Thoracic aorta (tissue), 2 donors: Measurements from ENCODE around the gene FANCC. TPM values are rescaled to one million over a fixed set of nuclear protein-coding genes. Genes with fewer than 3 reads are reported as not detected.

Experiments used
- ATAC-seq: fragments of 150-250 bp; one replicate; pipeline ENCODE4 v1.8.0; 2017; ENCODE audit warnings: low read depth; ENCODE audit not compliant: insufficient number of reproducible peaks, low FRiP score
- DNase-seq: peaks from one replicate; pipeline ENCODE4 v3.0.0-alpha.2; 2020; ENCODE audit warnings: low spot score
- H3K27ac ChIP-seq, 2 donors: fragments of 200-600 bp; sonication (generic); 1 replicate in 1 of 2; 2 replicates in 1 of 2; pipeline ENCODE4 v1.5.1; 2016; ENCODE audit warnings: mild to moderate bottlenecking in 2 of 2, moderate library complexity in 2 of 2
- H3K27me3 ChIP-seq: fragments of 200-600 bp; sonication (generic); replicated peaks from 2 replicates; pipeline ENCODE4 v1.6.0; 2016; ENCODE audit warnings: mild to moderate bottlenecking; ENCODE audit not compliant: insufficient read depth
- H3K36me3 ChIP-seq: fragments of 200-600 bp; sonication (generic); one replicate; pipeline ENCODE4 v1.5.1; 2016
- H3K4me1 ChIP-seq, 2 donors: fragments of 200-600 bp; sonication (generic); 1 replicate in 1 of 2; 2 replicates in 1 of 2; pipeline versions ENCODE4 v1.5.1 to v1.6.0; 2016; ENCODE audit warnings: low read depth in 2 of 2, mild to moderate bottlenecking in 1 of 2; ENCODE audit not compliant: control insufficient read depth in 1 of 2
- H3K4me3 ChIP-seq: fragments of 200-600 bp; sonication (generic); 2 replicates; pipeline ENCODE4 v1.5.1; 2016; ENCODE audit warnings: mild to moderate bottlenecking
- H3K9me3 ChIP-seq: fragments of 200-600 bp; sonication (generic); 2 replicates; pipeline ENCODE4 v1.5.1; 2016
- total RNA-seq, 2 donors: library from RNA; depleted of rRNA; stranded (reverse); fragments of >200 nt; gene quantifications; one replicate each; pipeline versions ENCODE4 v1.1.0 to v1.2.3, GENCODE V29; 2016
- TF ChIP-seq, protein P1 (sequence below): fragments of 200-600 bp; sonication (generic); IDR thresholded peaks from one replicate; pipeline ENCODE4 v1.5.1; 2019; ENCODE audit warnings: antibody characterized with exemption

FANCC gene
- total RNA-seq, 2 donors from 2014 or later: 5.7 to 9.6 TPM

DNA sequence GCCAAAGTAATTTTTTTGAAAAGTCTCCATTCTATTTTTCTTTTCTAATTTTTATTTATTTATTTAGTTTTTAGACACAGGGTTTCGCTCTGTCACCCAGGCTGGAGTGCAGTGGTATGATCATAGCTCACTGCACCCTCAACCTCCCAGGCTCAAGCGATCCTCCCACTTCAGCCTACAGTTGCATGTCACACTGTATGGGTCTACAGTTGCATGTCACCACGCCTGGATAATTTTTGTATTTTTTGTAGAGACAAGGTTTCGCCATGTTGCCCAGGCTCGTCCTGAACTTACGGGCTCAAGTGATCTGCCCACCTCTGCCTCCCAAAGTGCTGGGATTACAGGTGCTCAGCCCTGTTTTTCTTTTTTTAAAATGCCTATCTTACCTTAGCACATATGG, 10.7 kb downstream of the FANCC start:
- Histone ChIP-seq H3K9me3 (no peaks in the 10 kb centered on the region), H3K27ac (no peak overlapping the region), H3K36me3 (no peaks in the 10 kb centered on the region), H3K4me1 (peaks cover 0 to 7% of the 10 kb centered on the region in 2 donors), H3K27me3 (no peaks in the 10 kb centered on the region), H3K4me3 (no peak overlapping the region)
- TF ChIP-seq, protein P1, sequence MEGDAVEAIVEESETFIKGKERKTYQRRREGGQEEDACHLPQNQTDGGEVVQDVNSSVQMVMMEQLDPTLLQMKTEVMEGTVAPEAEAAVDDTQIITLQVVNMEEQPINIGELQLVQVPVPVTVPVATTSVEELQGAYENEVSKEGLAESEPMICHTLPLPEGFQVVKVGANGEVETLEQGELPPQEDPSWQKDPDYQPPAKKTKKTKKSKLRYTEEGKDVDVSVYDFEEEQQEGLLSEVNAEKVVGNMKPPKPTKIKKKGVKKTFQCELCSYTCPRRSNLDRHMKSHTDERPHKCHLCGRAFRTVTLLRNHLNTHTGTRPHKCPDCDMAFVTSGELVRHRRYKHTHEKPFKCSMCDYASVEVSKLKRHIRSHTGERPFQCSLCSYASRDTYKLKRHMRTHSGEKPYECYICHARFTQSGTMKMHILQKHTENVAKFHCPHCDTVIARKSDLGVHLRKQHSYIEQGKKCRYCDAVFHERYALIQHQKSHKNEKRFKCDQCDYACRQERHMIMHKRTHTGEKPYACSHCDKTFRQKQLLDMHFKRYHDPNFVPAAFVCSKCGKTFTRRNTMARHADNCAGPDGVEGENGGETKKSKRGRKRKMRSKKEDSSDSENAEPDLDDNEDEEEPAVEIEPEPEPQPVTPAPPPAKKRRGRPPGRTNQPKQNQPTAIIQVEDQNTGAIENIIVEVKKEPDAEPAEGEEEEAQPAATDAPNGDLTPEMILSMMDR: no peak
- DNase-seq (no peak), ATAC-seq (no peak)

DNA sequence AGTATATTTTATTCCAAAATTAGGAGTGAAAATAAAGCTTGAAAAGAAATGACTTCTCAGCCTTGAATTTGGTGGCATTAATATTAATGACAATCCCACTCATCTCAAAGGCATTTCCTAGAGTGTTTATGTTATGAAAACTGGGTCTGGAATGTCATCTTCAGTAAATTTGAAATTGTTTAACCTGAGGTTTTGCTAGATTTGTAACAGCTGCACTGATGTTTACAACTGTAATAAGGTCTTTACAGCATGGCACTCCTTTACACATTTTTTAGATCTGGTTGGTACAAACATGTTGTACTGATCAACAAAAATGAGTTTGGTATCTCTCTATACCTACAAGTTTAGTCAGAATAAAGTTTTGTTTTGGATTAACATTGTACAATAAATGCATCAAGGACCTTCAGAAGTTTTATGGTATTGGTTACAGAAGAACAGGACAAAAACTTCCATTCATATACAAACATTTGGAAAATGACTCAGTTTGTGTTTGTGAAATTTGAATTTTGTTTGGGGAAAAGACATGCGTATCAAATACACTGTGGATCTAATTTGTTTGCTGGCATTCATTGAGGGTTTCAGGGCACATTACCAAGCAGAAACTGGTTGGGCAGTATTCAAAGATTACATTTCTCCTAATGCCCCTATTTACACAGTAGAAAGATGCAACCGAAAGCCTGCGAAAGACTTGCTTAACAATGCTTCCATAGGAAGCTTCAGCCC, 11.6 kb downstream of the FANCC start:
- Histone ChIP-seq H3K9me3 (no peaks in the 10 kb centered on the region), H3K27me3 (no peaks in the 10 kb centered on the region), H3K4me3 (no peak overlapping the region), H3K36me3 (no peaks in the 10 kb centered on the region), H3K27ac (no peak overlapping the region), H3K4me1 (peaks cover 0 to 7% of the 10 kb centered on the region in 2 donors)
- ATAC-seq (no peak), DNase-seq (no peak)
- TF ChIP-seq, protein P1: no peak

DNA sequence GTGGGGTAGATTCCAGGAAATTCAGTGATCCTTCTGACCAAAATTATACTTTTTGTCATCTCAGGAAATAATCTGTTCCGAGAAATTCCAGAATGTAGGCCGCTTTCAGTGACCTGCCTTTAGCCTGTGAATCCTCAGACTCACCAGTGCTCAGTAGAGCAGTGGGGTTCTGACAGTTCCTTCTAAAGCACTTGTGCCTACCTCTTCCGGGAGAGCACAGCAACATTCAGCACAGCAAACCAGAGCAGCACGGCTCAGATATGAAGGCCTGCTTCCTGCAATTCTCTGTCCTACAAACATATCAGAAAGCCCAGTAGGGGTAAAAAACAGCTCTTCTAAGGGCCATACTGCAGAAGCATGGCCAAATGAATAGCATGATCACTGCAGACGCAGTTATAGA, 15.0 kb downstream of the FANCC start:
- no peak for DNase-seq
- Histone ChIP-seq H3K27me3 (no peaks in the 10 kb centered on the region), H3K4me1 (peaks cover 0 to 7% of the 10 kb centered on the region in 2 donors), H3K27ac (no peak overlapping the region), H3K36me3 (no peaks in the 10 kb centered on the region), H3K4me3 (no peak overlapping the region), H3K9me3 (no peaks in the 10 kb centered on the region)
- ATAC-seq: no peak
- TF ChIP-seq, protein P1: no peak

DNA sequence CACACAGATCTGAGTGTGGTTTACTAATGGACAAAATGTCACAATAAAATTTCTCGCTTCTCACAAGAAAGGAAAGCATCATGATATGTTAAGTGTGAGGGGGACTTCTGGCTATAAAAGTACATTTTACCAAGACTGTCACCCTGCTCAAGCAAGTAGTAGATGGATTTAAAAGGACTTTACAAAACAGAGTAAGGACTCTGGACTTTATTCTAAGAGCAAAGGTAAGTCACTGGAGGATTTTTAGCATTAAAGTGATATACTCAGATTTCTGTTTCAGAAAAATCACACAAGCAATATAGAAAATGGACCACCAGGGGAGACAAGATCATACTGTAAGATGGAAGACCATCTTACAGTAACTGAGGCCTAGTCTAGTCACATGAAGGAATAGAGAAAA, 19.7 kb downstream of the FANCC start:
- DNase-seq: no peak
- TF ChIP-seq, protein P1: no peak
- Histone ChIP-seq H3K27ac (no peak overlapping the region), H3K36me3 (no peaks in the 10 kb centered on the region), H3K9me3 (no peaks in the 10 kb centered on the region), H3K4me3 (no peak overlapping the region), H3K4me1 (no peaks in the 10 kb centered on the region), H3K27me3 (no peaks in the 10 kb centered on the region)
- no peak for ATAC-seq

DNA sequence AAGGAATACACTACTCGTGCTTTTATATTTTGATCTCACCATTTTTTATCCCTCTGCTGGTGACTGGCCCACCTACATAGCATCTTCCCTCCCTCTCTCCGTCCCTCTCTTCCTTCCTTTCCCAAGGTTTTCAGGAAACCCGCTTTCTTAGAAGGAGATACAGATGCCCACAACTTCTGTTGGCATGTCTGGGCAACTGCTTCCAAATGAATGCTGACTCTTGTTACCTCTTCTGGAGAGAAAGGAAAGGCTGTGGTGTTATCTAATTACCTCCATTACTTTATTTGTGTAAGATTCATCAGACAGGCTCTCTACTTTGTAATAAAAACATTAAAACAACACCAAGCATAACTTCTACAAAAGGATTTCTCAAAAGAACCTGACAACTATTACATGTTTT, 20.2 kb downstream of the FANCC start:
- DNase-seq (no peak), ATAC-seq (no peak)
- no peaks in the 10 kb centered on the region for H3K4me1 ChIP-seq
- no peaks in the 10 kb centered on the region for H3K36me3 ChIP-seq
- H3K27me3 ChIP-seq: no peaks in the 10 kb centered on the region
- H3K9me3 ChIP-seq: no peaks in the 10 kb centered on the region
- no peak overlapping the region for H3K27ac ChIP-seq
- TF ChIP-seq, protein P1: no peak
- H3K4me3 ChIP-seq: no peak overlapping the region
